ENCODE measurements around the gene PPP1R13B. TPM values are rescaled to one million over a fixed set of nuclear protein-coding genes. Genes with fewer than 3 reads are reported as not detected.

Gene PPP1R13B
- polyA plus RNA-seq, 1 of the 3 experiments (the other 2 are of a cell fraction), result 5.7 TPM

- TF ChIP-seq, protein P1, sequence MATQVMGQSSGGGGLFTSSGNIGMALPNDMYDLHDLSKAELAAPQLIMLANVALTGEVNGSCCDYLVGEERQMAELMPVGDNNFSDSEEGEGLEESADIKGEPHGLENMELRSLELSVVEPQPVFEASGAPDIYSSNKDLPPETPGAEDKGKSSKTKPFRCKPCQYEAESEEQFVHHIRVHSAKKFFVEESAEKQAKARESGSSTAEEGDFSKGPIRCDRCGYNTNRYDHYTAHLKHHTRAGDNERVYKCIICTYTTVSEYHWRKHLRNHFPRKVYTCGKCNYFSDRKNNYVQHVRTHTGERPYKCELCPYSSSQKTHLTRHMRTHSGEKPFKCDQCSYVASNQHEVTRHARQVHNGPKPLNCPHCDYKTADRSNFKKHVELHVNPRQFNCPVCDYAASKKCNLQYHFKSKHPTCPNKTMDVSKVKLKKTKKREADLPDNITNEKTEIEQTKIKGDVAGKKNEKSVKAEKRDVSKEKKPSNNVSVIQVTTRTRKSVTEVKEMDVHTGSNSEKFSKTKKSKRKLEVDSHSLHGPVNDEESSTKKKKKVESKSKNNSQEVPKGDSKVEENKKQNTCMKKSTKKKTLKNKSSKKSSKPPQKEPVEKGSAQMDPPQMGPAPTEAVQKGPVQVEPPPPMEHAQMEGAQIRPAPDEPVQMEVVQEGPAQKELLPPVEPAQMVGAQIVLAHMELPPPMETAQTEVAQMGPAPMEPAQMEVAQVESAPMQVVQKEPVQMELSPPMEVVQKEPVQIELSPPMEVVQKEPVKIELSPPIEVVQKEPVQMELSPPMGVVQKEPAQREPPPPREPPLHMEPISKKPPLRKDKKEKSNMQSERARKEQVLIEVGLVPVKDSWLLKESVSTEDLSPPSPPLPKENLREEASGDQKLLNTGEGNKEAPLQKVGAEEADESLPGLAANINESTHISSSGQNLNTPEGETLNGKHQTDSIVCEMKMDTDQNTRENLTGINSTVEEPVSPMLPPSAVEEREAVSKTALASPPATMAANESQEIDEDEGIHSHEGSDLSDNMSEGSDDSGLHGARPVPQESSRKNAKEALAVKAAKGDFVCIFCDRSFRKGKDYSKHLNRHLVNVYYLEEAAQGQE (IDR thresholded peaks at IDR 0.05; ENCODE audit: low read depth, low read length), result no peak
- TF ChIP-seq GABPA (IDR thresholded peaks at IDR 0.05; ENCODE audit: low read depth) (no peak), EZH2phosphoT487 (IDR thresholded peaks at IDR 0.05; ENCODE audit: borderline replicate concordance, low read depth) (no peak)
- WGBS (ENCODE audit: low lambda C conversion rate), result 96% methylated on average over 4 of the region's 7 CpGs
- H3K79me2 ChIP-seq (ENCODE audit: insufficient read depth), result peaks cover 54% of the 10 kb centered on the region; the same call in 1 of the 2 replicates
- H3K27ac ChIP-seq (ENCODE audit: low read depth in 2 of 2, low read length in 1 of 2), result no peak overlapping the region
- no peak for DNase-seq
- CTCF ChIA-PET, result interaction anchor here (0.6 kb wide), 1 partner anchor 7 kb away, joined by 3 read pairs; no protein-coding TSS in a partner anchor
- H2AFZ ChIP-seq (ENCODE audit: low read depth), result no peak overlapping the region
- peaks cover 4 to 10% of the 10 kb centered on the region in 2 experiments for H3K36me3 ChIP-seq (replicated peaks in 1 of 2; ENCODE audit: control insufficient read depth in 1 of 2, insufficient read depth in 2 of 2, low read length in 1 of 2)
- H3K9me2 ChIP-seq, result no peaks in the 10 kb centered on the region
- POLR2A ChIA-PET, result no interaction called here
- H3F3A ChIP-seq (replicated peaks; ENCODE audit: insufficient read depth), result no peaks in the 10 kb centered on the region
- no peaks in the 10 kb centered on the region for H3K27me3 ChIP-seq (ENCODE audit: insufficient read depth)
- H3K4me1 ChIP-seq (ENCODE audit: control insufficient read depth in 1 of 2, insufficient read depth in 2 of 2, low read depth in 1 of 2, low read length in 1 of 2), result no peaks in the 10 kb centered on the region; a peak in 1 of 4 replicates
- H3K4me2 ChIP-seq, result no peak overlapping the region
- H3K9ac ChIP-seq, result no peak overlapping the region
- peaks cover 24% of the 10 kb centered on the region for H4K20me1 ChIP-seq (ENCODE audit: insufficient read depth)
- no peaks in the 10 kb centered on the region for H3K9me3 ChIP-seq
- H3K4me3 ChIP-seq (ENCODE audit: low read depth in 2 of 2, low read length in 1 of 2), result no peak overlapping the region
Measured at GRCh38 chr14:103723748-103724081, 123.7 kb downstream of the PPP1R13B start.

DNA sequence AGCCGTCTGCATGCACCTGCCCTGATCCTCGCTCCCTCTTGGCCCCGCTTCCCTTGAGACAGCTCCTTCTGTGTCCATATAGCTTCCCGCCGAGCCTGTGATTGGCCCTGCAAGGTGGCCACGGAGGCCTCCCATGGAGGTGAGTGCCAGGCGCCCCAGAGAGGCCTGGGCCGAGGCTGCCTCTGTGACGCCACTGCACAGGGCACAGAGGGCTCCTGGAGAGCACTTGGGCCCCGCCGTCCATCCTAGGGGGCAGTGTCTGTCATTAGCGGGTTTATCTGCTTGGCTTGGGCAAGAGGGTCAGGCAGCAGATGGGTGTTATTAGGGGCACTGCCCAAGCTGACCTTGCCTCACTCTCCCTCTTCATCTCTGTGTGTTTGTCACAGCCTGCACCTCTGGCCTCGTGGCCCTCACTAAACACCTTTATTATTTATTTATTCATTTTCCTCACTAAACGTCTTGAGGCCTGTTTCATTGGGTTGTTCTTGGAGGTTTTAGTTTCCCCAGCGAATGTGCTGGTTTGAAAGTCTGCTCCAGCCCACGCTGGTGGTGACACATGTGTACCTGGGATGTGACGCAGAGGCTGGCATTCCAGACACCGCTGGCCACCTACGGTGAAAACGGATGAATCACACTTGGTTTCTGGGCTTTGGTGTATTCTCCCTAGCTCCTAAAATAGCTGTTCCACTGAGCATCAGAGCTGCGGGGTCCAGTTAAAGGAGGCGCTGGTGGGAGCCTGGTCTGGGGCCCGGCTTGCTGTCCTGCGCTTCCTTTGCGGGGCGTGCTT, 125.8 kb downstream of the PPP1R13B start:
- Histone ChIP-seq H3K27me3 (ENCODE audit: insufficient read depth) (no peaks in the 10 kb centered on the region), H3K4me1 (ENCODE audit: control insufficient read depth in 1 of 2, insufficient read depth in 2 of 2, low read depth in 1 of 2, low read length in 1 of 2) (peaks cover 3 to 10% of the 10 kb centered on the region in 2 experiments; a peak in 1 of 4 replicates), H3F3A (replicated peaks; ENCODE audit: insufficient read depth) (no peaks in the 10 kb centered on the region), H3K4me2 (no peak overlapping the region), H3K4me3 (ENCODE audit: low read depth in 2 of 2, low read length in 1 of 2) (no peak overlapping the region), H3K9ac (no peak overlapping the region), H3K36me3 (replicated peaks in 1 of 2; ENCODE audit: control insufficient read depth in 1 of 2, insufficient read depth in 2 of 2, low read length in 1 of 2) (peaks cover 0 to 4% of the 10 kb centered on the region in 2 experiments), H3K9me3 (no peaks in the 10 kb centered on the region), H3K27ac (ENCODE audit: low read depth in 2 of 2, low read length in 1 of 2) (no peak overlapping the region), H3K9me2 (no peaks in the 10 kb centered on the region), H2AFZ (ENCODE audit: low read depth) (no peak overlapping the region), H4K20me1 (ENCODE audit: insufficient read depth) (peaks cover 40% of the 10 kb centered on the region), H3K79me2 (ENCODE audit: insufficient read depth) (peaks cover 76% of the 10 kb centered on the region)
- WGBS (ENCODE audit: low lambda C conversion rate), result 93% methylated on average over 20 of the region's 26 CpGs
- no peak for TF ChIP-seq TAF1 (IDR thresholded peaks at IDR 0.05; ENCODE audit: borderline replicate concordance, low read depth, low read length)
- no peak for TF ChIP-seq MEF2A (IDR thresholded peaks at IDR 0.05; ENCODE audit: borderline replicate concordance, low read depth)
- no peak for TF ChIP-seq ELF1 (IDR thresholded peaks at IDR 0.05)
- no peak for TF ChIP-seq RCOR1 (IDR thresholded peaks at IDR 0.05; ENCODE audit: low read length)
- no peak for TF ChIP-seq FOXM1 (IDR thresholded peaks at IDR 0.05; ENCODE audit: low read depth)
- TF ChIP-seq MAX (IDR thresholded peaks at IDR 0.05; ENCODE audit: low read depth), result no peak
- no peak for TF ChIP-seq FOXJ3 (CRISPR knock-in tag; IDR thresholded peaks at IDR 0.05)
- TF ChIP-seq CHD2 (IDR thresholded peaks at IDR 0.05; ENCODE audit: low read length, partially characterized antibody), result no peak
- no peak for TF ChIP-seq RXRA (IDR thresholded peaks at IDR 0.05; ENCODE audit: borderline replicate concordance, low read depth)
- TF ChIP-seq, protein P1 (IDR thresholded peaks at IDR 0.05; ENCODE audit: low read depth, low read length), result no peak
- TF ChIP-seq USF1 (IDR thresholded peaks at IDR 0.05; ENCODE audit: borderline replicate concordance, low read depth), result no peak
- TF ChIP-seq NRF1 (IDR thresholded peaks at IDR 0.05; ENCODE audit: low read depth, low read length), result no peak
- ChIA-PET CTCF (interaction anchor here (0.6 to 1.3 kb wide), 3 partner anchors 14 to 69 kb away, joined by 3 read pairs; no protein-coding TSS in a partner anchor), POLR2A (no interaction called here)
- no peak for DNase-seq
